HG03095 (cell line): ENCODE measurements around the gene ZBTB34.

ENCODE experiments used
- ATAC-seq: cut with Tn5 transposase; IDR thresholded peaks from one replicate; pipeline ENCODE4 v1.9.1; 2021; ENCODE audit warnings: moderate library complexity; ENCODE audit not compliant: unreplicated experiment

Gene ZBTB34

GRCh38 chr9:126842977-126843799 lies 17.3 kb upstream of the ZBTB34 start:
- no peak for ATAC-seq

- ATAC-seq = no peak
These were observed 16.4 kb upstream of the ZBTB34 start for GRCh38 chr9:126844085-126844484.

- ATAC-seq = no peak
These were observed 13.4 kb upstream of the ZBTB34 start for GRCh38 chr9:126847051-126847450.

- no peak for ATAC-seq
These were observed 10.7 kb upstream of the ZBTB34 start for GRCh38 chr9:126849591-126850225.

- no peak for ATAC-seq
These were observed 9.1 kb upstream of the ZBTB34 start for GRCh38 chr9:126851286-126851880.

- ATAC-seq = no peak
These were observed 8.3 kb upstream of the ZBTB34 start for GRCh38 chr9:126852086-126852688.

GRCh38 chr9:126853667-126854066 lies 6.8 kb upstream of the ZBTB34 start:
- no peak for ATAC-seq

- no peak for ATAC-seq
These were observed 5.7 kb upstream of the ZBTB34 start for GRCh38 chr9:126854734-126855133.

GRCh38 chr9:126856326-126856877 lies 4.0 kb upstream of the ZBTB34 start:
- no peak for ATAC-seq

- ATAC-seq = no peak
These were observed 3.0 kb upstream of the ZBTB34 start for GRCh38 chr9:126857261-126857960.

- no peak for ATAC-seq
These were observed 1.3 kb upstream of the ZBTB34 start for GRCh38 chr9:126859111-126859510.

- ATAC-seq = peak; percentile 26
These were observed 473 bp downstream of the ZBTB34 start for GRCh38 chr9:126860757-126861466.

- no peak for ATAC-seq
These were observed 1.3 kb downstream of the ZBTB34 start for GRCh38 chr9:126861707-126862103.

GRCh38 chr9:126862104-126862761 lies 1.8 kb downstream of the ZBTB34 start:
- no peak for ATAC-seq

- ATAC-seq = no peak
These were observed 4.3 kb downstream of the ZBTB34 start for GRCh38 chr9:126864771-126865170.

GRCh38 chr9:126869368-126869767 lies 8.9 kb downstream of the ZBTB34 start:
- no peak for ATAC-seq

- no peak for ATAC-seq
These were observed 12.1 kb downstream of the ZBTB34 start for GRCh38 chr9:126872516-126872915.

- ATAC-seq = no peak
These were observed 14.3 kb downstream of the ZBTB34 start for GRCh38 chr9:126874546-126875314.
